A673 (cell line): ENCODE measurements around the gene ATP8B2. TPM values are rescaled to one million over a fixed set of nuclear protein-coding genes. Genes with fewer than 3 reads are reported as not detected.

Experiments used
- BruUV-seq: library from RNA; stranded (reverse); fragments of 400-500 nt; replicated peaks from 2 replicates; lab custom pipeline; 2021; lab: Mats Ljungman, UMichigan
- CTCF ChIA-PET: fragments of 300-600 bp; sonication (Branson Sonifier 250); formaldehyde crosslinking; loops from one replicate; lab custom pipeline; 2022; ENCODE audit warnings: antibody characterized with exemption; lab: Charles Lee
- POLR2A ChIA-PET: fragments of 300-600 bp; sonication (Branson Sonifier 250); formaldehyde crosslinking; loops from one replicate; lab custom pipeline; 2022; ENCODE audit warnings: antibody characterized with exemption; ENCODE audit not compliant: low non-redundant PET; lab: Charles Lee
- DNase-seq: peaks from one replicate; pipeline ENCODE4 v3.0.0-alpha.2; 2015; ENCODE audit warnings: low spot score
- H3K27ac ChIP-seq: fragments of 200-600 bp; sonication (generic); 2 replicates; pipeline ENCODE4 v1.5.1; 2016; ENCODE audit warnings: mixed run types, low read depth, mild to moderate bottlenecking, mixed read lengths, antibody characterized with exemption, low read length; ENCODE audit not compliant: poor library complexity, severe bottlenecking
- H3K27me3 ChIP-seq: fragments of 200-600 bp; sonication (generic); replicated peaks from 2 replicates; pipeline ENCODE4 v1.6.1; 2017; ENCODE audit warnings: mixed run types, low read depth, mild to moderate bottlenecking, mixed read lengths, antibody characterized with exemption, low read length; ENCODE audit not compliant: insufficient read depth, poor library complexity
- H3K36me3 ChIP-seq: fragments of 200-600 bp; sonication (generic); 2 replicates; pipeline ENCODE4 v1.6.1; 2016; ENCODE audit warnings: mixed run types, mild to moderate bottlenecking, mixed read lengths, antibody characterized with exemption, low read length; ENCODE audit not compliant: insufficient read depth, poor library complexity, severe bottlenecking
- H3K4me1 ChIP-seq: fragments of 200-600 bp; sonication (generic); 2 replicates; pipeline ENCODE4 v1.6.1; 2017; ENCODE audit warnings: mixed run types, mild to moderate bottlenecking, mixed read lengths, antibody characterized with exemption, low read length; ENCODE audit not compliant: insufficient read depth, poor library complexity, severe bottlenecking
- H3K4me3 ChIP-seq: fragments of 200-600 bp; sonication (generic); 2 replicates; pipeline ENCODE4 v1.5.1; 2016; ENCODE audit warnings: low read depth, mixed run types, mild to moderate bottlenecking, mixed read lengths, low read length; ENCODE audit not compliant: poor library complexity, severe bottlenecking
- H3K9me3 ChIP-seq: fragments of 200-600 bp; sonication (generic); 2 replicates; pipeline ENCODE4 v1.6.1; 2016; ENCODE audit warnings: mixed run types, low read depth, mild to moderate bottlenecking, mixed read lengths, antibody characterized with exemption, low read length; ENCODE audit not compliant: poor library complexity, severe bottlenecking
- EZH2 ChIP-seq: fragments of 200-600 bp; sonication (generic); IDR thresholded peaks from 2 replicates; pipeline ENCODE4 v1.6.1; 2017; ENCODE audit warnings: borderline replicate concordance, low read depth, mild to moderate bottlenecking, mixed read lengths, antibody characterized with exemption, low read length; ENCODE audit not compliant: poor library complexity, severe bottlenecking
- intact Hi-C: fragments of 100-400 bp; cut with micrococcal nuclease; formaldehyde crosslinking; loops from one replicate; pipeline ENCODE4 v1.10.0; 2022; ENCODE audit not compliant: unreplicated experiment
- total RNA-seq: library from RNA; stranded (reverse); gene quantifications from 2 replicates; pipeline ENCODE4 v1.2.3, GENCODE V29; 2021
- TF ChIP-seq, protein P1 (sequence below): fragments of 300-800, 200-600 bp; sonication (generic); conservative IDR thresholded peaks from 2 replicates; pipeline ENCODE4 v1.5.1; 2017; ENCODE audit warnings: low read depth, mild to moderate bottlenecking, antibody characterized with exemption, low read length, moderate library complexity, mixed read lengths

ATP8B2 gene
- total RNA-seq, 1 experiment from 2014 or later = 29.1 TPM

DNA sequence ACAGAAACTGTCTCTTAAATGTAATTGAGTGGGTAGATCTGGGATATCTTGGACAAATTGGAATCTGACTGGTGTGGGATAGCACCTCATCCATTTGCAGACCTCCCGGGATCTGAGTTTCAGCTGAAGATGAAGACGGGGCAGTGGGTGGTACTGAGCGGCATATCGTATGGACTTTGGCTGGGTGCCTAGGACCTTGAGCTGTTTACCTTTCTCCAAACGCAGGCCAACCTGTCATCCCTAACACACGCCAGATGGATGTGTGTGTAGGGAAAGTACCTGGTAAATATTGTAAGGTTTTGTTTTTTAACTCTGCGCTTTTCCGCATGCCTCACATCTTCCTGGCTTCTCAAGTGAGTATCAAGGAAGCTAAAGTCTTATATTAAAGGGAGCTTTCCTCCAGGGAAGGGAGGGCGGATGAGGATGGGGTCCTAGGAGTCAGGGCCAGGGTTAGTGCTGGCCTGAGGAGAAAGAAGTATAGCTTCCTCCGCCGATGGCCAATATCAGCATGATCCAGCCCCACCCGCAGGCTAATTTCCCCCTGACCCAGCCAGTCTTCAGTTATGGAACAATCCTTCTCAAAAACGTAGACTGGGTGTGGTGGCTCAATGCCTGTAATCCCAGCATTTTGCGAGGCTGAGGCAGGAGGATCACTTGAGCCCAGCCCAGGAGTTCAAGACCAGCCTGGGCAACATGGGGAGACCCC, 26.2 kb downstream of the ATP8B2 start:
- H3K27ac ChIP-seq = no peak overlapping the region
- H3K4me1 ChIP-seq = peaks cover 12% of the 10 kb centered on the region
- intact Hi-C loops = no loop called here
- TF ChIP-seq, protein P1, sequence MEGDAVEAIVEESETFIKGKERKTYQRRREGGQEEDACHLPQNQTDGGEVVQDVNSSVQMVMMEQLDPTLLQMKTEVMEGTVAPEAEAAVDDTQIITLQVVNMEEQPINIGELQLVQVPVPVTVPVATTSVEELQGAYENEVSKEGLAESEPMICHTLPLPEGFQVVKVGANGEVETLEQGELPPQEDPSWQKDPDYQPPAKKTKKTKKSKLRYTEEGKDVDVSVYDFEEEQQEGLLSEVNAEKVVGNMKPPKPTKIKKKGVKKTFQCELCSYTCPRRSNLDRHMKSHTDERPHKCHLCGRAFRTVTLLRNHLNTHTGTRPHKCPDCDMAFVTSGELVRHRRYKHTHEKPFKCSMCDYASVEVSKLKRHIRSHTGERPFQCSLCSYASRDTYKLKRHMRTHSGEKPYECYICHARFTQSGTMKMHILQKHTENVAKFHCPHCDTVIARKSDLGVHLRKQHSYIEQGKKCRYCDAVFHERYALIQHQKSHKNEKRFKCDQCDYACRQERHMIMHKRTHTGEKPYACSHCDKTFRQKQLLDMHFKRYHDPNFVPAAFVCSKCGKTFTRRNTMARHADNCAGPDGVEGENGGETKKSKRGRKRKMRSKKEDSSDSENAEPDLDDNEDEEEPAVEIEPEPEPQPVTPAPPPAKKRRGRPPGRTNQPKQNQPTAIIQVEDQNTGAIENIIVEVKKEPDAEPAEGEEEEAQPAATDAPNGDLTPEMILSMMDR = no peak
- TF ChIP-seq EZH2 = no peak
- no peaks in the 10 kb centered on the region for H3K27me3 ChIP-seq
- H3K9me3 ChIP-seq = no peaks in the 10 kb centered on the region
- BruUV-seq = no TSS peak
- peaks cover 13% of the 10 kb centered on the region for H3K36me3 ChIP-seq
- DNase-seq = no peak
- ChIA-PET POLR2A (interaction anchor here (0.7 kb wide), 1 partner anchor 65 kb away, joined by 6 read pairs; no protein-coding TSS in a partner anchor), CTCF (no interaction called here)
- no peak overlapping the region for H3K4me3 ChIP-seq

DNA sequence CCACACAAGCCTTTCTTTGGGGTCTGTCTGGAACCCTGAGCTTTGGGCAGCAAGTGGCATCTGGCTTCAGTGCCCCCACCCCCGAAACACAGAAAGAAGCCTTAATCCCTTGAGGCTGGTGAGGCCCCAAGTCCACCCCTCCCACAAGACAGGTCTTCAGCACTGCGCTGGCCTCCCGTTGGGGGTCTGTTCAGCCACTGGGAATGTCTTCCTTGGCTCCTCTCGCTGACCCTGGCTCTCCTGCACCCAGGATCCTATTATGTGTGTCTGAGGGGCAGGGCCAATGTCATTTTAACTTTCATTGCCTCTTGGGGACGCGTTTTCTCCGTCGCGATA, 26.9 kb downstream of the ATP8B2 start:
- peak; percentile 12 for DNase-seq
- TF ChIP-seq, protein P1 = no peak
- no peak for TF ChIP-seq EZH2
- Histone ChIP-seq H3K4me1 (peaks cover 12% of the 10 kb centered on the region), H3K27me3 (no peaks in the 10 kb centered on the region), H3K4me3 (peak overlapping the region; percentile 49), H3K36me3 (peaks cover 7% of the 10 kb centered on the region), H3K9me3 (no peaks in the 10 kb centered on the region), H3K27ac (no peak overlapping the region)
- intact Hi-C loops = no loop called here
- CTCF ChIA-PET = no interaction called here
- POLR2A ChIA-PET = interaction anchor here (0.7 kb wide), 1 partner anchor 64 kb away, joined by 6 read pairs; no protein-coding TSS in a partner anchor
- no TSS peak for BruUV-seq

DNA sequence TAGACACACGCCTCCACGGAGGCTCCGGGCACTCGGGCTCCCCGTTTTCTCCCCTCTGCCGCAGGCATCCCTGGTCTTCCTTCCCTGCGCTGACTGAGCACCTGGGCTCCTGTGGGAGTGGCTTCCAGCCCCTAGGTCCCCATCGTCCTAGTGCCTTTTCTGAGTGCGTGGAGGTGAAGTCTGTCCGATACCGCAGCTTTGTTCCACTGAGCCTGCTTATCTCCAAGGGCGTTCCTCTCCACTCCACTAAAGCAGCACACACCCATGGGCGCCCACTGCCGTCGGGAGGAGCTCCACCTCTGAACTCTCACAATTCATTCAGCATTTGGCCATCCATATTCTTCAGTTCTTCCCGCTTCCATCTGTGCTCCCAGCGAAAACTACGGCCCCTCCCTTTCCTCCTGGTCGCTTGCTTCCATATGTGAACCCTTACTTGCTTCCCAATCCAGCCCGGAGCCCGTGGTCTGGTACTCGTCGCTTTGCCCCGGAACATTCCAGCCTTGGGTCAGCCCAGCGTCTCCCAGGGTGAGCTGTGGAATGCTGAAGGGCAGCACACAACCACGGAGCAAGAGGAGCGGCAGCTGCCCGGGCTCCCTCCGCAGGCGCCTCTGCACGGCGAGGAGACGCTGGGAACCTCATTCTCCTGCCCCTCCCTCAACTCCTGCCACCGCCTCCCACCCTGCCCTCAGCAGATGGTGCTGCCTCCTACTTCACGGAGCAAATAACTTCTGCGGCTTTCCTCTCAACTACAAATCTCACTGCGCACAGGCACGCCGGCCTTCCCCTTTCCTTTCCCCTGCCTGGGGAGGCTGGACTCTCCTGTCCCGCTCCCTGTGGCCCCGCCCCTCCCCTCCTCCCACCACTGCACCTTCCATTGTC, 27.5 kb downstream of the ATP8B2 start:
- Histone ChIP-seq H3K4me1 (peaks cover 12% of the 10 kb centered on the region), H3K27ac (no peak overlapping the region), H3K27me3 (no peaks in the 10 kb centered on the region), H3K9me3 (no peaks in the 10 kb centered on the region), H3K4me3 (peak overlapping the region; percentile 49), H3K36me3 (peaks cover 7% of the 10 kb centered on the region)
- TF ChIP-seq EZH2 = no peak
- TF ChIP-seq, protein P1 = no peak
- DNase-seq = peak; percentile 56
- ChIA-PET POLR2A (no interaction called here), CTCF (interaction anchor here (1.0 kb wide), 1 partner anchor 18 kb away, joined by 3 read pairs; no protein-coding TSS in a partner anchor)
- intact Hi-C loops = no loop called here
- BruUV-seq = no TSS peak
